GM11168 (cell line): ENCODE results near the gene SLC6A13.
"Not testable (repeated sequence)": the region's sequence is repeated elsewhere in the genome, so short reads cannot be mapped to it uniquely, and the experiment has no call there.

Experiments
- in situ Hi-C: fragments of 300-500 bp; cut with MboI; formaldehyde crosslinking; loops from one replicate; pipeline ENCODE4 v1.12.0; 2022; ENCODE audit warnings: low sequenced_read_pairs; ENCODE audit not compliant: unreplicated experiment

The SLC6A13 gene

GRCh38 chr12:203462-204260 lies 59.0 kb downstream of the SLC6A13 start:
- in situ Hi-C loops: no loop called here

DNA sequence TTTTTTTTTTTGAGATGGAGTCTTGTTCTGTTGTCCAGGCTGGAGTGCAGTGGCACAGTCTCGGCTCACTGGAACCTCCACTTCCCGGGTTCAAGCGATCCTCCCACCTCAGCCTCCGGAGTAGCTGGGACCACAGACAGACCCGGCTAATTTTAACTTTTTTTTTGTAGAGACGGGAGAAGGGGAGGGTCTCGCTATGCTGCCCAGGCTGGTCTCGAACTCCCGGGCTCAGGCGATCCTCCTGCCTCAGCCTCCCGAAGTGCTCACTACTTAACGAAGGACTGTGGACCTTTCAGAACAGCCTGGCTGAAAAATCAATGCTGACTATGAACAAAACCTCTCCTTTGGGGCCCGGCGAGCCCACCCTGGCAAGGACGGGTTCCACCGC lies 59.6 kb downstream of the SLC6A13 start:
- in situ Hi-C loops: no loop called here

- in situ Hi-C loops: no loop called here
Measured at GRCh38 chr12:202081-202731, 60.4 kb downstream of the SLC6A13 start.

- in situ Hi-C loops: no loop called here
Measured at GRCh38 chr12:201361-201760, 61.3 kb downstream of the SLC6A13 start.

DNA sequence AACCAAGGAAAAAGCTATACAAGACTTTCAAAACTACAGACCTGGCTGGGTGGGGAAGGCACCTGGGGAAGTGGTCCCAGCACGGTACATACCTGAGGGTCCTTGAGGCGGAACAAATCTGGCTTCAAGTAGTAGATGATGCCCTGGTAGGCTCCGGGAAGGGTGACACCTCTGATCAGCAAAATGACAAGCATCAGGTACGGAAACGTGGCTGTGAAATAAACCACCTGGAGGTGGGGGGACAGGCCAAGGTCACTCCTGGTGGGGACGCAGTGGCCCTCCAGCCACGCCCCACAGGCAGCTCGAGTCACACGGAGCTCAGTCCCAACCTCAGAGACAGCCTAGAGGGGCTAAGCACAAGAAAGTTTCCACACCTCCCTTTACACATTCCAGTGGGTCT lies 63.9 kb downstream of the SLC6A13 start:
- in situ Hi-C loops: no loop called here

DNA sequence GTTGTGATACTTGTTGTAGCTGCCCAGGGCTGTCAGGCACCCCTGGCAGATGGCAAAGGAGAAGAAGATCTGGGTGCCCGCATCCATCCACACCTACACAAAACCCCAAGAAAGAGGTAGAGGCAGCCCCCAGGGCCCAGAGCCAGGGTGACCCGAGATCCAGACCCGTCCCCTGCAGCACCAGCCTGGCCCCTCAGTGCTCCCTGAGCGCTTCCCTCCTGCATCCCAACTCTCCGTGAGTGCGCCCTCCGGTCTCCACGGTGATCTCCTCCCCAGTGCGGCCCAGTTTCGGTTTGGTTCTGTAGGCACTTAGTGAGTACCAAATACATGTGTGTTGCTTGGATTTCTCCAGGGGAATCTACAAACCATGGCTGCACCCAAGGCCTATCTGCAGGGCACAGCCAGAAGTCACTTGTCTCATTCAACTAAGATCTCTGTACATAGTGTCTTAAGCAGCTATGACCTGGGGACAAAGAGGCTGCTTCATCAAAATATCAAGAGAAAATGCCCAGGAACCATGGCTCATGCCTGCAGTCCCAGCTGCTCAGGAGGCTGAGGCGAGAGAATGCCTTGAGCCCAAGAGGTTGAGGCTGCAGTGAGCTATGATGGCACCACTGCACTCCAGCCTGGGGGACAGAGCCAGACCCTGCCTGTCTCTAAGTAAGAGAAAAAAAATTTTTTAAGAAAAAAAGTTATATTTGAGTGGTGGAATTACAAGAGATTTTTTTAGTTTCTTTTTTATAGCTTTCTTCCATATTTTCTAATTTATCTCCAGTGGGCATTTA lies 64.5 kb downstream of the SLC6A13 start:
- in situ Hi-C loops: no loop called here

DNA sequence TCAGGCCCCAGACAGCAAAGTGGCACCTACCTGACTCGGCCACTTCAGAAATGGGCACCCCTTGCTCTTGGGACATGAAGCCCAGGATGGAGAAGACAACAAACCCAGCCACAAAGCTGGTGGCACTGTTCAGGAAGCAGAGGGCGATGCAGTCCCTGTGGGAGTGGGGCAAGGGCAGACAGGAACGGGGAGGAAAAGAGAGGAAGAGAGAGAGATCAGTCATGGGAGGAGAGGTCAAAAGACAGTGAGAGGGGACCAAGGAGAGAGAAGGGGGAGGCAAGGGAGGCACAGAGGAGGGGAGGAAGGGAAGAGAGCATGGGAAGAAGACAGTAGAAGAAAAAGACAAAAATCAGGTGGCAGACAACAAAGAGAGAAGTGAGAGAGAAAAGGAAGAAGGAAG lies 65.3 kb downstream of the SLC6A13 start:
- in situ Hi-C loops: no loop called here

- in situ Hi-C loops: no loop called here
Measured at GRCh38 chr12:196436-196835, 66.2 kb downstream of the SLC6A13 start.

- in situ Hi-C loops: no loop called here
Measured at GRCh38 chr12:195951-196350, 66.7 kb downstream of the SLC6A13 start.

DNA sequence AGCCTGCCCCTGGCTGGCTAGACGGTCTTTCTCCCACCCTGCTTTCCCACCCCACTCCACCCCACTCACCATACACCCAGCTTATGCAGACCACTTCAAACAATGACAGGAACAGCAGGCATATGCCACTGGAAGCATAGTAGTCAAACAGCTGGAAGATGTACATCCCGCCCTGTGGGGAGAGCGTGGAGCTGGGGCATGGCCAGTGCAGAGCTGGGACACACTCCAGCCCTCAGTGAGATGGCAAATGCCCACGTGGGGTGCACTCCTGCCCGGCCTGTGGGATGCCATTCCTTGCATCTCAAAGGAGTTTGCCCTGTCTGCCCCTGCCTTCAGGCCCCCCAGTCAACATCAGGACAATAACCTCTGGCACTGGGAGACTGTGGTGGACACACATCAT lies 67.5 kb downstream of the SLC6A13 start:
- in situ Hi-C loops: no loop called here

DNA sequence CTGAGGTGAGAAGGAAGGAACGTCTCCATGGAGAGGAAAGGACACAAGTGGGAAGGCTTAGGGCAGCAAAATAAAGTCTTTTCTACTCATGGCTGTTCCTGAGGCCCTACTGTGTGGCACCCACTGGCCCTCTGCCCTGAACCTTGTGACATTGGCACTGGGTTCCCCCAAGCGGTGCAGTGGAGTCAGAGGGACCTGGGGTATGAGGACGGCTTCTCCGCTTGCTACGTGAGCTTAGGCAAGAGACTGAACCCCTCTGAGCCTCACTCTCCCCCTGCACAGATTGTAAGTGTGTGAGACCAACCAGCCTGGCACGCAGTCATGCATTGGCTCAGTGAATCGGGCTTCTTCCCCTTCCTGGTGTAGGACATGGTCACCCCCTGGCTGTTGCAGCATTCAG lies 68.4 kb downstream of the SLC6A13 start:
- in situ Hi-C loops: no loop called here

DNA sequence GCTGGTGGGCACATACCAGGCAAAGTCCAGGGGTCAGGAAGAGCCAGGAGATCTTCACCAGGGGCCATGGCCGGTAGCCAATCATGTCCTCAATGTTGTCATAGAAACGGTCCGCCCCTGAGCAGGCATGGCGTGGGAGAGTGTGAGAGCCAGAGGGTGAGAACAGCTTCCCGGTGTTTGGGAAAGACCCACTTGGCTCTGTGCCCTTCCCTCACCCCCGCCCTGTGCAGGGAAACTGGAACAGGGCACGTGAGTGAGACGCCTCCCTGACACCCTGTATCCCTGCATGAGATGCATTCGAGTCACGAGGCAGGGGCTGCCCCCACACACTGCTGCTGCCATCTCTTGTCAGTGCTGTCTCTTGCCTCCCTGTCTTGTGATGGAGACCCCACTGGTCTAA lies 69.4 kb downstream of the SLC6A13 start:
- in situ Hi-C loops: no loop called here

- in situ Hi-C loops: no loop called here
Measured at GRCh38 chr12:191541-191940, 71.1 kb downstream of the SLC6A13 start.

DNA sequence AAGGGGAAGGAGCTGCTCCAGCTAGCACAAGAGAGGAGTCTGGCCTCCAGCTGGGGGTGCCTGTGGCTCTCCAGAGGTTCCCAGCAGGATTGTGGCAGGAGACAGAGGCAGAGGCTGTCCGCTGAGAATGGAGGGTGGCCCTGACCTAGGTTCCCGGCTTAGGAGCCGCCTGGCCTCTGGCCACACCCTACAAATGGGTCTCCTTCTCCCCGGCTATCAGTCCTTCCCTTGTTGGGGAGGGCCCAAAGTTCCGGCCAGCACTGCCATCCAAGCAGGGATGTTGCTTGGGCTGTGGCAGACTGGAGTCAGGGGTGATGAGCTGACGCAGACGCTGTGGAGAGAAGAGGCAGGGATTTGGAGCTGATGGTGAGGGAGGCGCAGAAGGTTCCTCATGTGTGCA lies 71.8 kb downstream of the SLC6A13 start:
- in situ Hi-C loops: no loop called here

GRCh38 chr12:189622-189962 lies 73.0 kb downstream of the SLC6A13 start:
- in situ Hi-C loops: no loop called here

GRCh38 chr12:188910-189621 lies 73.6 kb downstream of the SLC6A13 start:
- in situ Hi-C loops: no loop called here

DNA sequence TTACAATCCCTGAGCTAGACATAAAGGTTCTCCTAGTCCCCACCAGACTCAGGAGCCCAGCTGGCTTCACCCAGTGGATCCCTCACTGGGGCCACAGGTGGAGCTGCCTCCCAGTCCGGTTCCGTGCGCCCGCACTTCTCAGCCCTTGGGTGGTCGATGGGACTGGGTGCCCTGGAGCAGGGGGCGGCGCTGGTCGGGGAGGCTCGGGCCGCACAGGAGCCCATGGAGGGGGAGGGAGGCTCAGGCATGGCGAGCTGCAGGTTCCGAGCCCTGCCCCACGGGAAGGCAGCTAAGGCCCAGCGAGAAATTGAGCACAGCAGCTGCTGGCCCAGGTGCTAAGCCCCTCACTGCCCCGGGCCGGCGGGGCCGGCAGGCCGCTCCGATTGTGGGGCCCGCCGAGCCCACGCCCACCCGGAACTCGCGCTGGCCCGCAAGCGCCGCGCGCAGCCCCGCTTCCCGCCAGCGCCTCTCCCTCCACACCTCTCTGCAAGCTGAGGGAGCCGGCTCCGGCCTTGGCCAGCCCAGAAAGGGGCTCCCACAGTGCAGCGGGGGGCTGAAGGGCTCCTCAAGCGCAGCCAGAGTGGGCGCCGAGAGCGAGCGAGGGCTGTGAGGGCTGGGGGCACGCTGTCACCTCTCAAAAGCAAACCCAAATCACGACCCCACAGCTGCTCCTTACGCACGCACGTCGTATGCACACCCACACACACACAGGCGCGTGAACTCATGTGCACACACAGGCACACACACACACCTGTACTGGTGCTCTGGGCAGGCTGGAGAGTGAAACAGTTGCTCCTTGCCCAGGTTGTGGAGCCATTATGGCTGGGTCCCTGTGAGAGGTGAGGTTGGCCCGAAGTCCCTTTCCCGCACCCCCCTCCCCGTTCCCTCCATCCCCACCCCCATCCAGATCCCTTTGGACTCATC lies 74.4 kb downstream of the SLC6A13 start:
- in situ Hi-C loops: not testable (repeated sequence)

- in situ Hi-C loops: no loop called here
Measured at GRCh38 chr12:186006-186625, 76.5 kb downstream of the SLC6A13 start.

DNA sequence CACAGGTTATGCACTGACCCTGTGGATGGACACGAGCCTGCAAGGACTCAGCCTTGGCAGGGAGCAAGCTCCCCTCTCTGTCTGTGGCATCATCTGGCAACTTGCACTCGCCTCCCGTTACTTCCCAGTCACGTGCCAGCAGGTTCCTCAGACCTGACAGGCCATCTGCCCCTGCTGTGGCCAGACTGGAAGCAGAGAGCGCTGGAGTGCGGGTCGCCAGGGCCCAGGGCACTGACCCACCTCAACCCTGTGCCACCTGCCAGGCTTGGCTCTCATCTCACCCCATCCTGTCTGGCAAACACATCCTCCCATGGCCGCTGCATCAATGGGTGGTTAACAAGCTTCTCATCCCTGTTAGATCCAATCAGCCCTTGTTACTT lies 77.1 kb downstream of the SLC6A13 start:
- in situ Hi-C loops: no loop called here
